Activated CD8-positive, alpha-beta memory T cell treated with anti-CD3 and anti-CD28 coated beads for 36 hours (primary cell): ENCODE measurements around the gene OSBPL7. TPM values are rescaled to one million over a fixed set of nuclear protein-coding genes. Genes with fewer than 3 reads are reported as not detected.

Experiments used
- CTCF ChIA-PET: fragments of 350-600 bp; sonication (Branson Sonifier 250); formaldehyde crosslinking; loops from one replicate; lab custom pipeline; 2021; ENCODE audit warnings: antibody characterized with exemption; lab: Charles Lee
- POLR2A ChIA-PET: fragments of 350-600 bp; sonication (Branson Sonifier 250); formaldehyde crosslinking; loops from one replicate; lab custom pipeline; 2021; ENCODE audit warnings: antibody characterized with exemption; lab: Charles Lee
- total RNA-seq, 2 experiments: library from RNA; stranded (reverse); gene quantifications; one replicate each; pipeline ENCODE4 v1.2.3, GENCODE V29; 2021

OSBPL7 gene
- total RNA-seq, 2 experiments from 2014 or later, result 13.4 to 17.0 TPM

DNA sequence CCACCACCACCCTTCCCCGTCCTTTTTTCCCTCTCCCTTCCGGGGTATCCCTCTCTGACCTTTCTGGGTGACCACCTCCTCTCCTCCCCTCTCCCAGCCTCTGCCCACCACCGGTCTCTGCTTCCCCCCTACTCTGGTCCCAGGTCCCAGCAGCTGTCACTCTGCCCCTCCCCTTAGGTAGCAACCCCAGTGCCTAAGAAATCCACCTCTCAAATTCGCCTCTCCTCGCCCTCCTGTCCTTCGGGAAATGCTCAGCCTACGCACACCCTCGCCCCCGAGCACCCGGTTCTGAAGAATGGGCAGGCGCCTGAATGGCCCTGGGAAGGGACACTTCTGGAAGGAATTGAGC lies 30.1 kb upstream of the OSBPL7 start:
- CTCF ChIA-PET, result interaction anchor here (3.8 to 28.0 kb wide), 2 partner anchors 10 to 38 kb away, joined by 22 to 379 read pairs; partner anchors contain the start of genes SCRN2 and SP2

GRCh38 chr17:47850692-47851573 lies 29.3 kb upstream of the OSBPL7 start, which contains the start of gene SP6:
Gene SP6, minus strand, starts transcription at chr17:47851163. Its CDS starts 2,734 bp downstream, at chr17:47848429.
- POLR2A ChIA-PET, result no interaction called here
- CTCF ChIA-PET, result interaction anchor here (3.8 to 28.0 kb wide), 2 partner anchors 9 to 38 kb away, joined by 22 to 379 read pairs; partner anchors contain the start of genes SCRN2 and SP2

More for the DNA sequence above, 30.1 kb upstream of the OSBPL7 start:
- POLR2A ChIA-PET, result no interaction called here

- POLR2A ChIA-PET, result no interaction called here
- CTCF ChIA-PET, result interaction anchor here (3.8 to 28.0 kb wide), 2 partner anchors 9 to 39 kb away, joined by 22 to 379 read pairs; partner anchors contain the start of genes SCRN2 and SP2
Measured at GRCh38 chr17:47850373-47850691, 28.7 kb upstream of the OSBPL7 start.

GRCh38 chr17:47848198-47848513 lies 26.6 kb upstream of the OSBPL7 start:
- CTCF ChIA-PET, result interaction anchor here (0.7 to 28.0 kb wide), 6 partner anchors 11 to 133 kb away, joined by 3 to 379 read pairs (median 3); partner anchors contain the start of genes OSBPL7 and SP2
- POLR2A ChIA-PET, result no interaction called here

- POLR2A ChIA-PET, result interaction anchor here (0.6 kb wide), 1 partner anchor 24 kb away, joined by 6 read pairs; no protein-coding TSS in a partner anchor
- CTCF ChIA-PET, result interaction anchor here (0.6 to 28.0 kb wide), 7 partner anchors 12 to 134 kb away, joined by 3 to 379 read pairs (median 3); partner anchors contain the start of genes OSBPL7 and SP2
Measured at GRCh38 chr17:47847341-47848197, 26.0 kb upstream of the OSBPL7 start.

GRCh38 chr17:47846716-47847340 lies 25.2 kb upstream of the OSBPL7 start:
- ChIA-PET CTCF (interaction anchor here (0.6 to 28.0 kb wide), 5 partner anchors 24 to 135 kb away, joined by 3 to 379 read pairs (median 3); partner anchors contain the start of gene SP2), POLR2A (interaction anchor here (0.6 kb wide), 2 partner anchors 25 to 49 kb away, joined by 4 to 6 read pairs; partner anchors contain the start of gene SP2)

DNA sequence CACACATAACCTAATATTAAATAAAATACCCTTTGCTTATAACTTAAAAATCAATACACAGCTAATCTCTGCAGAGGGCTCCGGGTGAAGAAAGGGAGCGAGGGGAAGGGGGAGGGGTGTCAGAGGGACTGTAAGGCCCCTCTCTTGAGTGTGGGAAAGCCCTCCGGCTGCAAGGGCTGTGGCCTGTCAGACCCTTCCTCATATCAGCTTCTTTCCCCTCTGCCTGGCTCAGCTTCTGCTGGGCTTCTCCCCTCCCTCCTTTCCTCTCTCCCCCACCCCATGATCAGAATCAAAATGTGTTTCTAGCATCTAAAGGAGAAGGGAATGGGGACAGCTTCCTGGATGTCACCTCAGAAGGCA lies 24.1 kb upstream of the OSBPL7 start:
- CTCF ChIA-PET, result interaction anchor here (0.8 to 28.0 kb wide), 3 partner anchors 25 to 44 kb away, joined by 3 to 379 read pairs (median 3); partner anchors contain the start of gene SP2
- POLR2A ChIA-PET, result no interaction called here

DNA sequence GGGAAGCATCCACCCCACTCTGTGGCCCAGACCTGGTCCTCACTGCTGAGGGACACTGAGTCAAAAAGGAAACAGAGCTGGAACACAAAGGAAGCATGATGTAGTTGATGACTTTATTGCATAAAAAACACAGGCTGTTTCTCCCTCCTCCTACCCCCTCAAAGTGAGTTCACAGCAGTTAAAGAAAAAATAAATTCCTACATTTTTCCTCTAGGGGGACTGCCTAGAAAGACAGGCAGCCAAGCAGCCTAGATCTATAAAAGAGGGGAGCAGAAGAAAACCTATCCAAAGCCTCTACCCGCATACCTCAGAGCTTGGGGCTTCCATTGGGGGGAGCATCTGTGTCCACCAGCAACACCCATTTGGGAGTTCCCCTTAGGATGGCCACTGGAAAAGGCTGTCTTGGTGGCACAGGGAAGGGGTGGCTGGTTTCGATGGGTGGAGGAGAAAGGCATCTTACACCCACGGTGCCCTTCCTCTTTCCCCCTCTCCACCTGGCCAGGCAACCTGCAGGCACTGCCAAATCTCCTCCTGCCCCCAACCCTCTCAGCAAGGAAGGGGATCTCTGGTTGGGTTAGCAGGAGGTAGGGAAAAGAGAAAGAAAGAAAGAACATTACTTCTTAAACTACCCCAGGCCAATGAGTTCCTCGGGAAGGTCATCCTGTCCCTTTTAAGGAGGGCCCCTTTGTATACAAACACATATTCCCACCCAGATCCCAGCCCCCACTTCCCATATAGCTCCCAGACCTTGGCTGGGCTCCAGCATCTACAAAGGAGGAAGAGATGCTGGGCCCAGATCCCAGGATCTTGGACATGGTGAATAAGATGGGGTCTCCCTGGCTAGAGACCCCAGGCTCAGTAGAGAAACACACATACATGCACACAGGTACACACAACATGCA lies 23.5 kb upstream of the OSBPL7 start:
- POLR2A ChIA-PET, result no interaction called here
- CTCF ChIA-PET, result interaction anchor here (0.8 to 28.0 kb wide), 3 partner anchors 14 to 44 kb away, joined by 3 to 379 read pairs (median 3); partner anchors contain the start of gene SP2

DNA sequence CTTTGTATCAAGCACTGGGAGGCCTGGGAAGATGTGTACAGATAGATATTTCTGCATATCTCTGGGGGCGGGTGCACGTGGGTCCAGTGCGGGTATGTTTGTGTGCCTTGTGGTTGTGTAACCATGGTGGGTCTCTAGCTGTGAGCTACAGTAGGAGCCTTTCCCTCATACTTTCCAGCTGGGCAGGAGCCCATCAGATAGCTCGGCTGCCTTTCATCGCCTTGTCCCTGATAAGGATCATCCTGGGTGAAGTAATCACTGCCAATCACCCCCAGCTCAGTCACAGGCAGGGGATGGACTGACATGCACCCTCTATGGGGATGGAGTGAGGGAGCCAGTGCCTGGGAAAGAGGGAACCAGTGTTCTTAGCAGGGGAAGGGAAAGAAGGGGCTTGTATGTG lies 22.6 kb upstream of the OSBPL7 start:
- POLR2A ChIA-PET, result interaction anchor here (0.5 kb wide), 1 partner anchor 117 kb away, joined by 5 read pairs; no protein-coding TSS in a partner anchor

GRCh38 chr17:47843391-47843730 lies 21.8 kb upstream of the OSBPL7 start:
- POLR2A ChIA-PET, result no interaction called here
- CTCF ChIA-PET, result interaction anchor here (1.3 to 28.0 kb wide), 2 partner anchors 46 to 62 kb away, joined by 4 to 379 read pairs; partner anchors contain the start of gene SP2

More for the DNA sequence above, 22.6 kb upstream of the OSBPL7 start:
- CTCF ChIA-PET, result interaction anchor here (1.3 to 28.0 kb wide), 2 partner anchors 15 to 45 kb away, joined by 3 to 379 read pairs; partner anchors contain the start of gene SP2

DNA sequence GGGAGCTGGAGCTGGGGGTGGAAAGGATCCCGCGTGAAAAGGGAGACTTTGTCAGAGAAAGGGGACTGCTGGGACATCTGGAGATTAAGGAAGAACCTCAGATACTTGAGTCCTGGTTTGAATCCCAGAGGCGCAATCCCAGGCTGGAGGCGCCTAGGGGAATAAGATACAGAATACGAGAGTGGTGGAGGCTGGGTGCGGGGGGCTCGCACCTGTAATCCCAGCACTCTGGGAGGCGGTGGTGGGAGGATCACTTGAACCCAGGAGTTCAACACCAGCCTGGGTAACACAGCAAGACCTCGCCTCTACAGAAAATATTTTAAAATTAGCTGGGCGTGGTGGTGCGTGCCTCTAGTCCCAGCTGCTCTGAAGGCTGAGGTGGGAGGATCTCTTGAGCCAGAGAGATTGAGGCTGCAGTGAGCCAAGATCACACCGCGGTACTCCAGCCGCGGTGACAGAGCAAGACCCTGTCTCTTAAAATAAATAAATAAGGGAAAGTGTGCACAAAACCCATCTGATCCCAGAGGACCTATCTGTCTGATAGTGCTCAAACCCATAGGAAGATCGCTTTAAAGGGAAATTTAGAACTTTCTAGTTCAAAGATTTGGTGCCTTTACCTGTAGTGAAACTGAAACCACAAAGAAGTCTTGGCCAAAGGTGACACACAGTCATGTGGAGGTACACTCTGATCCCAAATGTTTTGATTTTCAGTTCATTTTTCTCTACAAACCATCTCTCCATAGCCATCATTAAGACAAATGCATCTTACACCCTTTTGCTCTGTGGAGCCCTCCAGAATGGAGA lies 20.1 kb upstream of the OSBPL7 start:
- ChIA-PET POLR2A (interaction anchor here (0.5 to 1.6 kb wide), 4 partner anchors 36 to 55 kb away, joined by 3 to 13 read pairs (median 4); partner anchors contain the start of gene SP2), CTCF (interaction anchor here (0.5 to 28.0 kb wide), 12 partner anchors 9 to 239 kb away, joined by 3 to 379 read pairs (median 4); partner anchors contain the start of genes CDK5RAP3, LRRC46, MRPL10 and SP2)

GRCh38 chr17:47840742-47841487 lies 19.3 kb upstream of the OSBPL7 start, which contains the start of gene SCRN2:
Gene SCRN2, minus strand, starts transcription at chr17:47841273. Its CDS starts 430 bp downstream, at chr17:47840843.
- POLR2A ChIA-PET, result interaction anchor here (0.9 to 1.6 kb wide), 3 partner anchors 47 to 55 kb away, joined by 3 to 13 read pairs (median 4); partner anchors contain the start of gene SP2
- CTCF ChIA-PET, result interaction anchor here (0.5 to 28.0 kb wide), 12 partner anchors 9 to 323 kb away, joined by 3 to 379 read pairs (median 4); partner anchors contain the start of genes CDK5RAP3, LRRC46, MRPL10 and SP2

DNA sequence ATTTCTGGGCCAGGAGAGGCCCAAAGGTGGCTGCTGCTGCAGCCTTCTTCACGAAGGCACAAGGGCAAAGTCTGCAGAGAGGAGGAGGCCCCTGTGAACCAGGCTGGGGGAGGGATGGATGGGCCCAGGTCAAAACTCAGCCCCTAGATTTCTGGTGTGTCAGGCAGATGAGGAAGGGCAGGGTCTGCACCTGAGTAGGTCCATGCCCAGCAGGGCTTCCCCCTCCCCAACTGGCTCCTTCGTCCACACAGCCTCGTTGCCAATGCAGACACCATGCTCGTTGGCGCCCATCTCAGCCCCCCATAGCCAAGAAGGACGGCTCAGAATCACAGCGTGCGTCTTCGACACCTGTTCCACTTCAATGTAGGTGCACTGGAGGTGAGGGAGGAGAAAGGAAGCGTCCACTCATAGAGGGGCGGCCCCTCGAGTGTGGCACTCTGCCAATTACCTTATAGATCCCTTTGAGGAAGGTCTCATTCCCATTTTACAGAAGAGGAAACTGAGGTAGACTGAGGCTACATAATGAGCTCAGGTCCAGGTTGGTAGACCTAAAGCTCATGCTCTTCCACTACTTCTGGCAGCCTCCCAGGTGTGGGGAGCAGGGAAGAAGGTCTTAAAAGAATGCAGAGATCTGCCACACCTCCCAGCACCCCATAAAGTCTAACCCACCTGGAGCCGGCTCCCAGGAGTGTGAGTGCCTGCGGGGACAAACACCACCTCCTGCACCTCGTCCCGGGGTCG lies 18.6 kb upstream of the OSBPL7 start:
- ChIA-PET POLR2A (interaction anchor here (1.6 kb wide), 1 partner anchor 56 kb away, joined by 13 read pairs; the partner anchor contains the start of gene SP2), CTCF (interaction anchor here (0.5 to 28.0 kb wide), 6 partner anchors 8 to 322 kb away, joined by 3 to 379 read pairs (median 7); partner anchors contain the start of genes LRRC46, MRPL10, SP2 and SP6)

DNA sequence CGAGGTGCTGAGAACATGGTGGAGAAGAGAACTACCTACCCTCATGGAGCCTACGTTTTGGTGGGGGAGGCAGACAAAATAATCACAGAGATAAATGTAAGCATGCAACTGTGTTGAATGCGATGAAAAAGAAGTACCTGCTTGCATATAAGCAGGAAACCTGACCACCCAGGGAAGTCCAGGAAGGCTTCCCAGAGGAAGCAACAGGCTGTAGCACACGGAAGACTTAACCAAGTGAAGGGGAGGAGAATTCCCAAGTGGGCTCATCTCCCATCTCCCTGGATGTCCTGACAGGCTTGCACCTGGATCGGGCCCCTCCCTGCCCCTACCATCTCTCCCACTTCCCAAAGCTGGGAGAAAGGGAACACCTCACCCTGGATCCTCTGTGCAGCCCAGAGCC lies 17.5 kb upstream of the OSBPL7 start:
- POLR2A ChIA-PET, result no interaction called here
- CTCF ChIA-PET, result interaction anchor here (0.8 to 28.0 kb wide), 2 partner anchors 50 to 102 kb away, joined by 3 to 379 read pairs; partner anchors contain the start of genes PNPO and SP2
